Loucy (cell line): ENCODE data around the gene CFAP20DC.

ENCODE experiments used
- EZH2phosphoT487 ChIP-seq: fragments of 200-600 bp; IDR thresholded peaks from 2 replicates; pipeline ENCODE4 v1.6.1; 2018; ENCODE audit warnings: antibody characterized with exemption, mild to moderate bottlenecking, moderate library complexity, borderline replicate concordance
- TF ChIP-seq, protein P1 (sequence below): fragments of 200-600 bp; sonication (generic); conservative IDR thresholded peaks from 2 replicates; pipeline ENCODE4 v1.5.1; 2014; ENCODE audit warnings: mild to moderate bottlenecking, antibody characterized with exemption, low read length

DNA sequence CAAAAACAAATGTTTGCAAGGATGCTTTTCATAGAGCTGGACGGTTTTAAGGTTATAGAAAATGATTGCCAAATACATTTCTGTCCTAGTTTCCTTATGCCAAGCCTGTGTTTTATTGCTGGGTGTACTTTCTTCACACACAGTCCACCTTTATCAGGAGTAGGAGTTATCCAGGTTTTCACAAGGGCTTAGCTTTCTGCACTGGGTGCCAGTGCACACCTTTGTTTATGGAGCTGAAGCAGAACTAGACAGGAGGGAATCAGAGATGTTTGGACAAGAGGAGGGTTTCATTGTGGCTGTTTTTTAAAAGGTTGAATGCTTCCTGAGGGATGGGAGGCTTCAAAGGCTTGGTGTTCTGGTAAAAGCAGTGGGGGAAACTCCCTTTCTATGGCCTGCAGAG, 353.7 kb downstream of the CFAP20DC start:
- TF ChIP-seq, protein P1, sequence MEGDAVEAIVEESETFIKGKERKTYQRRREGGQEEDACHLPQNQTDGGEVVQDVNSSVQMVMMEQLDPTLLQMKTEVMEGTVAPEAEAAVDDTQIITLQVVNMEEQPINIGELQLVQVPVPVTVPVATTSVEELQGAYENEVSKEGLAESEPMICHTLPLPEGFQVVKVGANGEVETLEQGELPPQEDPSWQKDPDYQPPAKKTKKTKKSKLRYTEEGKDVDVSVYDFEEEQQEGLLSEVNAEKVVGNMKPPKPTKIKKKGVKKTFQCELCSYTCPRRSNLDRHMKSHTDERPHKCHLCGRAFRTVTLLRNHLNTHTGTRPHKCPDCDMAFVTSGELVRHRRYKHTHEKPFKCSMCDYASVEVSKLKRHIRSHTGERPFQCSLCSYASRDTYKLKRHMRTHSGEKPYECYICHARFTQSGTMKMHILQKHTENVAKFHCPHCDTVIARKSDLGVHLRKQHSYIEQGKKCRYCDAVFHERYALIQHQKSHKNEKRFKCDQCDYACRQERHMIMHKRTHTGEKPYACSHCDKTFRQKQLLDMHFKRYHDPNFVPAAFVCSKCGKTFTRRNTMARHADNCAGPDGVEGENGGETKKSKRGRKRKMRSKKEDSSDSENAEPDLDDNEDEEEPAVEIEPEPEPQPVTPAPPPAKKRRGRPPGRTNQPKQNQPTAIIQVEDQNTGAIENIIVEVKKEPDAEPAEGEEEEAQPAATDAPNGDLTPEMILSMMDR = no peak
- no peak for TF ChIP-seq EZH2phosphoT487
